HG03558 (cell line): ENCODE measurements around the gene DNM1.

Experiments
- ATAC-seq: cut with Tn5 transposase; IDR thresholded peaks from one replicate; pipeline ENCODE4 v1.9.1; 2021; ENCODE audit warnings: moderate number of reproducible peaks; ENCODE audit not compliant: unreplicated experiment; ENCODE audit errors: extremely low read depth

DNM1 gene

DNA sequence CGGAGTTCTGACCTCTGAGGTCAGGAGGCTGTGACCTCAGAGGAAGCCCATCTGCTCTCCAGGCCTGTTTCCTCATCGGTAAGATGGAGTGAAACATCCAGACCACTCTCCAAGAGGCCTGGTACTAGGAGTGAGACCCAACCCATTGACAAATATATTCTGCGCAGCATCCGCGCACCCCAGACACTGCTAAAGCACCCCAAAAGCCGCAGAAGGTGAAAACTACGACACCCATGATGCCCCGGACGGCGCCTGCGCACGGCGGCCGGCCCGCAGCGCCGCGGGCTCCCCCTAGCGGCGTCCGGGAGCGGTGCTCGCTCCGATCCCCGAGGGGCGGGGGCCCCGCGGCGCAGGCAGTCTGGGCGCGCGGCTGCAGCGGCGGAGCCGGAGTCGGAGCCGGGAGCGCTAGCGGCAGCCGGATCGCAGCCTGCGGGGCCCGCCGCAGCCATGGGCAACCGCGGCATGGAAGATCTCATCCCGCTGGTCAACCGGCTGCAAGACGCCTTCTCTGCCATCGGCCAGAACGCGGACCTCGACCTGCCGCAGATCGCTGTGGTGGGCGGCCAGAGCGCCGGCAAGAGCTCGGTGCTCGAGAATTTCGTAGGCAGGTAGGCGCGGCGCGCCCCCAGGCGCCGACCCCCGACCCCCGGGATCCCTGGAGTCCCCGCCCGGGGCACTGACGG lies at the start of gene DNM1:
Gene DNM1 (plus strand): TSS at position 356 of the 683 bp plus-strand sequence. CDS start 92 bp downstream, at position 448.
- no peak for ATAC-seq

DNA sequence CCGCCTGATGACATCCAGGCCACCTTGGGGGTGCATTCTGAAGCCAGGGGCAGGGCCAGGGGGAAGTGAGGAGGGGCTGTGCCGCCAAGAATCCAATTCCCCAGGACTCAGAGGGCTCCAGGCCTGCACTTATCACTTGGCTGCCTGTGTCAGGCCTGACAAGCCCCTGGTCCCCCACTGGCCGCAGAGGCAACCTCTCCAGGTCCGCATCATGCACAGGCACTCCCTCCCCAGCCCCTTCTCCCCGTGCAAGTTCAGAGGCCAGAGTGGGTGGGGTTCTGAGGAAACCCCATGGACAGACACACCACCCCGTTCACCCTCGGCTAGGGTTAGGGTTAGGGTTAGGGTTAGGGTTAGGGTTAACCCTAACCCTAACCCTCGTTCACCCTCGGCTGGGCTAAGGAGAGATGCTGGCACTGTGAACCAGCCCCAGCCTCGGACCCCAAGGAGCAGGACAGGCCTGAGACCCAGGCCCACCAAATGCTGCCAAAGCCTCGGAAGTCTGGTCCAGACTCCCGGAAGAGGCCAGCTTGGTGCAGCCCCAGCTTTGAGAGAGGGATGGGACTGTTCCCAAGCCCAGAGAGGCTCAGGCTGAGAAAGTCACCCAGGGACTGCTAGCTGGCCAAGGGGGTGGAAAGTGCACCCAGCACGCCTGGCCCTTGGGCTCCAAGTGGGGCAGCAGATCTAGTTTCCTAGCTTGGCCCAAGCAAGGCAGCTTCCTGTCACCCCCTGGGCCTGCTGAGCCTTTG lies 49.1 kb upstream of the DNM1 start:
- ATAC-seq = no peak

DNA sequence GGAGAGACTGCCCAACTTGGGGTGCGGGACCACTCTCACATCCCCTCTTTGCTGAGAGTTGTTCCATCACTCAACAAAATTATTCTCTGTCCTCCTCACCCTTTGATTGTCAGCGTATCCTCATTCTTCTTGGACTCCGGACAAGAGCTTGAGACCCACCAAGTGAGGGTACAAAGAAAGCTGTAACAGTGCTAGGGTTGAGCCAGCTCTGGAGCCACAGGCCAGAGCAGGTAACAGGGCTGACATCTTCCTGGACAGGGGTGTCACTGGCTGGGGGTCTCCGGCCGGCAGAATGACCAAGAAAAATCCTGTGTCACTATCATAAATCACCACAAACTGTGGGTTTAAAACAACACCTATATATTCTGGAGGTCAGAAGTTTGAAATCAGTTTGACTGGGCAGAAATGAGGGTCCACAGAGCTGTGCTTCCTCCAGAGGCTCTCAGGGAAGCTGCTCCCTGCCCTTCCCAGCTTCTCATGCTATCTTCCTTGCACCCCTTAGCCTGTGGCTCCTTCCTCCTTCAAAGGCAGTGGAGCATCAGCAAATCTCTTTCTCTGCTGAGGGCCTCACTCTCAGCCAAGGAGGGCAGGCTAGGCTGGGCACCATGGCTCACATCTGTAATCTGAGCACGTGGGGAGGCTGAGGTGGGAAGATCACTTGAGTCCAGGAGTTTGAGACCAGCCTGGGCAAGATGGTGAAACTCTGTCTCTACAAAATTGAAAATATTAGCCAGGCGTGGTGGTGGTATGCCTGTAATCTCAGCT lies 47.3 kb upstream of the DNM1 start:
- no peak for ATAC-seq

DNA sequence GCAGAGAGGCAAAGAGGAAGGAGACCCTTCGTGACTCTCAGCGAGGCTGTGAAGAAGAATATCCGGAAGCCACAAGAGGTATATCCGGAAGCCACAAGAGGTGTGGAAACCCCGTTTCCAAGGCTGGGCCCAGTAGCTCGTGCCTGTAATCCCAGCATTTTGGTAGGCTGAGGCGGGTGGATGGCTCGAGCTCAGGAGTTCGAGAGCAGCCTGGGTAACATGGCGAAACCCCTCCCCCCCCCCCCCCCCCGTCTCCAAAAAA lies 43.7 kb upstream of the DNM1 start:
- ATAC-seq = no peak

DNA sequence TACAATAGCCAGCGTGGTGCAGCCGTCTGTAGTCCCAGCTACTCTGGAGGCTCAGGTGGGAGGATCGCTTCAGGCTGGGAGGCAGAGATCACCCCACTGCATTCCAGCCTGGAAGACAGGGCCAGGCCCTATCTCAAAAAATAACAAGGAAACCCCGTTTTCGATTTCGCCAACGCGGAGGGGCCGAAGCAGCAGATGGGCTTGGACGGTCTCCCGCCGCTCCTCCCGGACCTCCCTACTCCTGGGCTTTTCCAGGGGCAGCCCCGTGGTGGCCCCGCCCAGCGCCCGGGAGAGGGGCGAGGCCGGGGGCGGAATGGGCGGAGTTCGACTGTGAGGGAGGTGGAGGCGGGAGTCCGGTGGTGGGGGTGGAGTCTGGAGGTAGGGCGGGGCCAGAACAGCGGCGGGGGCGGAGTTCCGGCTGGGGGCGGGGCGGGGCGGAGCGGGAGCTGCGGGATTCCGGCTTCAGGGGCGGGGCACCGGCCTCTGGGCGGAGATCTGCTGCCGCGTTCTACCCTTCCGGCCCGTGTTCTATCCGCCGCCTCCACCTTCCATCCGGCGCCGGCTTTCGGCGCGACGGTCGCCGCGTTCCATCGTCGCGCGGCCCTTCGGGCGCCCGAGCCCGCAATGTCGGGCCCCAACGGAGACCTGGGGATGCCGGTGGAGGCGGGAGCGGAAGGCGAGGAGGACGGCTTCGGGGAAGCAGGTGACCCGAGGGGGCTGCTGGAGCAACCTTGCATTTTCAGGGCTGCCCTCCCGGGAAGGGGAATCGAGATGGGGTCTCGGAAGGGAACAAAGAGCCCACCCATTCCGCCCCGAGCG lies 43.2 kb upstream of the DNM1 start, which contains the start of gene BBLN:
Gene BBLN (plus strand): TSS at position 482 of the 819 bp plus-strand sequence. CDS start 143 bp downstream, at position 625.
- ATAC-seq = no peak

DNA sequence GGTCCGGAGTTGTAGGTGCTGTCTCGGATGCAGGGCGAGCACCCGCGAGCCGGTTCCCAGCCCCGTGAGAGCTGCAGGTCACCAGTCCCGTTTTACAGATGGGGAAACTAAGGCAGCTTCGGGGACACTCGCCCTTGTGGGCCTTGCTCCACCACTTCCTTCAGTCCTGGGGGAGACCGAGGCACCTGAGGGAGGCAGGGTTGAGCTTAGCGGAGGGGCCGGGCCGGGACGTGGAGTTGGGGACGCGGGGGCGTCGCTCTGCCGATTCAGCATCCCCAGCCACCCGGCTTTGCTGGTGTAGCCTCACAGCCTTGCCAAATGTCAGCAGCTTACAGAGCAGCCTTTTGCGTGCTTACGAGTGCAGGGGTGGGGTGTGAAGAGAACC lies 42.6 kb upstream of the DNM1 start:
- no peak for ATAC-seq

DNA sequence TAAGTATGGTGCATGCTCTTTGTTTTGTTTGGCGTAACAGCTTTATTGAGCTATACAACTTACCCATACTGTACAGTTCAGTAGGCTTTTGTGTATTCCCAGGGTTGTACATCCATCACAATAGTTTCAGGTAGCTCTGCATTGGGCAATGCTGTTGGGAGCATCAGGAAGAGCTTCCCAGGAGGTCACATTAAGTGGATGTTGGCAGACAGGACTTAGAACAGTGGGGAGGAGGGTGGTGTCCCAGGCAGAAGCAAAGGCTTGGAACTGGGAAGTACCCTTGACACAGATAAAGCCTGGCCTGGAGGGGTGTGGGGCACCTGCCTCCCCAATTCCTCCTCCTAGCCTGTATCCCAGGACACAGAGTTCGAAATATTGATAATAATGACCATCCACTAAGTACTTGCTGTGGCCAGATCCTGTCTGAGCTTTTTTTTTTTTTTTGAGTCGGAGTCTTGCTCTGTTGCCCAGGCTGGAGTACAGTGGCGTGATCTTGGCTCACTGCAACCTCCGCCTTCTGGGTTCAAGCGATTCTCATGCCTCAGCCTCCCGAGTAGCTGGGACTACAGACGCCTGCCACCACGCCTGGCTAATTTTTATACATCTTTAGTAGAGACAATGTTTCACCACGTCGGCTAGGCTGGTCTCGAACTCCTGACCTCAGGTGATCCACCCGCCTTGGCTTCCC lies 41.8 kb upstream of the DNM1 start:
- ATAC-seq = no peak

DNA sequence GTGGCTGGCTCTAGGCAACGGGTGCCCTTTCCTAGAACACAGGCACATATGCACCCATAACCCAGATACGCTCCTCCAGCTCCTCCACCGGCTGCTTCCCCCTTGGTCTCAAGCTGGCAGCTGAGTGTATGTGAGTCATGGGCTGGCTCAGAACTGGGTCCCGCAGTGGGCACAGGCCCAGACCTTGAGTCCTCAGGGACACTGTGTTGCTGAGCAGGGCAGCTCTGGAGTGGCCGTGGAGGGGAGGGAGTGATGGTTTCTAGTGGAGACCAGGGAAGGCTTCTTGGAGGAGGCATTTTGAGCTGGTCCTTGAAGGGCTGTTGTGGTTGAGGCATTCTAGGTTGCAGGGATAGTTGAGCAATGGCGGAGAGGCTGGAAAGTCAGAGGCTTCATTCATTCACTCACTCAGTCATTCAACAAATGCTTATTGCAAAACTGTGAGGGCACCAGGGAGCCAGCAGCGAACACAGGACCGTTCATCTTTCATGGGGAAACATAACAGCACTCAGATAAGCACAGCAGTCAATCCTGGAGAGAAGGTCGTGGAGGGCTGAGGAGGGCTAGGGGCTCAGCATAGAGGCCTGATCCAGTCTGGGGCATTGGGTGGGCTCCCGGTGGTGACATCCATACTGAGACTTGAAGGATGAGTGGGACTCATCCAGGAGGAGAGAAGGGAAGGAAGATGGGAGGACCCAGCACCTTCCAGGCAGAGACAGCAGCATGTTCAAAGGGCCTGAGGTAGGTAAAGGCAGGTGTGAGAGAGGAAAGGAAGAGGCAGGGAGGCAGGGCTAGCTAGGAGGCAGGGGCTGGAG lies 40.8 kb upstream of the DNM1 start:
- no peak for ATAC-seq

DNA sequence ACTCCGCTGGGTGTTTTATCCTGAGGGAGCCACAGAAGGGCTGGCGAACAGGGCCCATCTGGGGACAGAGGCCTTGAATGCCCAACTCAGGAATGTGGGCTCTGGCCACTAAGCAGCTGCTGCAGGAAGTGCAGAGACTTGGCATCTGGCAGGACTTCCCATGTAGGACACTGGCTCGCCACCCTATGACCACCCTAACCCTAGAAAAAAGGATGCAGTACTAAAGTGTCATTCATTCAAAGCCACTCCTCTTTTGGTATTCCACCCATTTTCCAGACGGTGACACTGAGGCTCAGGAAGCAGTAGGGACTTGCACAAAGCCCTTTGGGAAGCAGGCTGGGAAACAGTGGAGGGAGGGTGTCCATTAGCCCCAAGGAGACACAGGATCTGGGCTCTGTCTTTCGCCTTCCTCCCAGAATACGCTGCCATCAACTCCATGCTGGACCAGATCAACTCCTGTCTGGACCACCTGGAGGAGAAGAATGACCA lies 40.1 kb upstream of the DNM1 start:
- ATAC-seq = no peak

DNA sequence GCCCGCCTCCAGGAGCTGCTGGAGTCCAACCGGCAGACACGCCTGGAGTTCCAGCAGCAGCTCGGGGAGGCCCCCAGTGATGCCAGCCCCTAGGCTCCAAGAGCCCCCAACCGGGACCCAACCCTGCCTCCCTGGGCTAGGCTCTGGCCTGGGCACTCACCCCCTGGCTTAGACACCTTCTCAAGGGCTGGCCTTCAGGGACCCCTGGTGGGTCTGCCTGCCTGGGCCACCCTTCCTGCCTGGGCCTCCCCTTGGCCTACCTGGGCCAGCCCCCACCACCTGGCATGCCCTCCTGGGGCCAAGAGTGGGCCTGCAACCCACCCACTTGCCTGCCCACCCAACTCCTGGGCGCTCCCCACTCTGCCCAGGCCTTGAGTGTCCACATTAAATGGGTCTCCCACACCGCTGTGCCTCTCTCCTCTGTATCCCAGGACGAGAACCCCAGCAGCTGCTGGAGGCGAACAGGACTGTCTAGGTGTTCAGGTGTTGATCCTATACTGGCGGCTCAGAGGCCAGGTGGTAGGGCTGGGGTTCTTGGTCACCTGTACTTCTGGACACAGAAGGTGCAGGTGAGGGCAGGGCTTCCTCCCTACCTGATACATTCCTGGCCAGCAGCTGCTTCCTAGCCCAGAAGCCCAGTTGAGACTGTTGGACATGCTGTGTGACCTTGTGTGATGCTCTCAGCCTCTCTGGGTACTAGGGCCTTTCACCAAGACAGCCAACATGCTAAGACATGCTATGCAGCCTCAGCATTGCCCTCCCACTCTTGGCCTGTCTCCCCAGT lies 39.5 kb upstream of the DNM1 start:
- ATAC-seq = no peak

DNA sequence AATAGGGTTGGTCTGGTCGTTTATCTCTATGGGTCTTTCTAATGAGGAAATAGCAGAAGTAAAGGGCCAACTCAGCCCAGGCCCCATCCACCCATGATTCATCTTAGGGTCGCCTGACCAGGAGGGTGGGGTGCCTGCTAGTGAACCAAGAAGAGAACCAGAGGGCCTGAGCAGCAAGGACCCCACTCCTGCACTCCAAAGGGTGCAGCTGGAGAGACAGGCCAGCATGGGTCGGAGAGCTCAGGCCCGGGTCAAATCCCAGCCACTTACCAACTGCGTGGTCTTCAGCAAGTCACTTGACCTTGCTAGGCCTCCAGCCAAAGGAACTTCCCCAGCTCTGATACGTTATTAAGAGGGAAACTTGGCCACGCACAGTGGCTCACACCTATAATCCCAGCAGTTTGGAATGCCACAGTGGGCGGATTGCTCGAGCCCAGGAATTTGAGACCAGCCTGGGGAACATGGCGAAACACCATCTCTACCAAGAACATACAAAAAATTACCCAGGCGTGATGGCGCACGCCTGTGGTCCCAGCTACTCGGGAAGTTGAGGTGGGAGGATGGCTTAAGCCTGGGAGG lies 38.8 kb upstream of the DNM1 start:
- ATAC-seq = no peak

DNA sequence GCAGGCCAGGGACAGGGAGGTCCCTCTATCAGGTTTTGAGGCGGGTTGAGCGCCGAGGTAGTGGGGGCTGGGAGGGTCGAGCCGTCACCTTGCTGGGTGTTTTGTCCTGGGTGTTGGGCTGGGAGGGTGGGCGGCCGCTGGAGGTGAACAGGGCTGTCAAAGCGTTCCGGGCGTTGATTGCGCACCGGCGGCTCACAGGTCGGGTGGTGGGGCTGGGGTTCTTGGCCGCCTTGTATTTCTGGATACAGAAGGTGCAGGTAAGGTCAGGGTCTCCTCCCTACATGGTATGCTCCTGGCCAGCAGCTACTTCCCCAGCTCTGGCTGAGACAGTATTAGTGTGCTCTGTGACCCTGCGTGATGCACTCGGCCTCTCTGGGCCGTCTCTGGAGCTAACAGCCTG lies 37.0 kb upstream of the DNM1 start:
- ATAC-seq = no peak

DNA sequence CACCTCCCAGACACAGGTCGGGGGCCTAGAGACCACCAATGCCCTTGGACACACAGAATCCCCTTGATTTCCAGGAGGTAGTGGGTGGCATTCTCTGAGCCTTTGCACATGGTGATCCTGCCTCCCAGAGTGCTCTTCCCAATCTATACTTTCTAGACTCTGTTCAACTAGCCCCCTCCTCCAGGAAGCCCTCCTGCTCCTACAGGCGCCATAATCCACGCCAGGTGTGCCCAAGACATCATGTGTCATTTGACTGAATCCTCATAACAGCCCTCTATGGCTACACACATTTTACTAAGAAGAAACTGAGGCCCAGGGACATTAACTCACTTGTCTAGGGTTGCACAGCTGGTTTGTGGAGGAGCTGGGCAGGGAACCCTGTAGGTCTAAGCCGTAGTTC lies 36.0 kb upstream of the DNM1 start:
- ATAC-seq = no peak

DNA sequence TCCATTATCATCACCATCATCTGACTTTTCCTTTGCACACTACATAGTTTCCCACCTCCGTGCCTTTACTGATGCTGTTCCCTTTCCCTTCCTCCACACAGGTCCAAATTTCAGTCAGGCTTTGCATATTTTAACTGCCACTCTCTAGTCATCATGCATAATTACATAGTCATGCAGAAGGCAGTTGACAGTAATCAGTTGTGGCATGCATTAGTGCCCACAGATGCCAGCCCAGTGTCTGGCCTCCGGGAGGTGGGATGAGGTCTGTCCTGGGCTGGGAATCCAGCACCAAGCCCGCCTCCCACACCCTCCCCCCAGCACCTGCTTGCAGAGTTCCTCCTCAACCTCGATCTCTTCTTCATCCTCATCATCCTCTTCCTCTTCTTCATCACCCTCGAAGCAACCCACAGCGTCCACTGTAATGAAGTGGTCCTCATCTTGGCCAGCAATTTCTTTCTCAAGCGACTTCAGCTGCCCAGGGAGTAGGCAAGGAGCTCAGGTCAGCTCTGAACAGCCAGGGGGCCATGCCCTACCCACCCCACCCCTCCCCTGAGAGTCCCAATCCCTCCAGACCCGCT lies 34.4 kb upstream of the DNM1 start:
- ATAC-seq = no peak

DNA sequence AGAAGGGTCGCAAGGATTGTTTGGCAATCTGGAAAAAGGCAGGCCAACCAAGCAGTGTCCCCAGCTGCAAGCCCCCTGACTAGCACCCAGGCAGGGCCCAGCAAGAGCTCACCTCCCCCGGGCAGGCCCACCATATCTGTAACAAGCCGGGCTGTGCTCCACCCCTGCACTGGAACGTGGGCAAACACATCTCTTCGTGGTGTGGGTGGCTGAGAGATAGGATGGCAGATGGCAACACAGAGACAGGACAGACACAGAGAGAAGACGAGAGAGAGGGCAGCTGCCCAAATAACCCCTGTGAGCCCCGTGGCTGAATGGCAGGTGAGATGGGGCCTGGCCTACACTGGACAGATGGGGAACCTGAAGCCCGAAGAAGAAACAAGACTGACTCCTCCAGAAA lies 33.7 kb upstream of the DNM1 start:
- ATAC-seq = no peak

DNA sequence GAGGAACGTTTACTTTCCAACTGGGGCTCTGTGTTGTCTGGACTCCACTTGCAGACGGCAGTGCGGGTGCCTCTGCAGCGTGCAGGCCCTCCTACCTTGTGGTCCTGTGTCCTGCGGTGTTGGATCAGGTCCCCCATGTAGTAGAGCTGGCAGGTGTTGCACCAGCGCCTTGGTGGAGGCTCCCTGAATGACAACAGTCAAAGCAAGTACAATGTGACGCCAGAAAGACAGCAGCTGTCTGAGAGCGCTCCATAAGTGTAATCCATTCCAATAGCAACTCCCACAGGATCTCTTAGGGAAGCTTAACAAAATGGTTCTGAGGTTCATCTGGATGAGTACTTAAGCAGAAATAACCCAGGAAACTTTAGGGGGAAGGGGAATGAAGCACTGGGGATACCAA lies 33.3 kb upstream of the DNM1 start:
- ATAC-seq = no peak

DNA sequence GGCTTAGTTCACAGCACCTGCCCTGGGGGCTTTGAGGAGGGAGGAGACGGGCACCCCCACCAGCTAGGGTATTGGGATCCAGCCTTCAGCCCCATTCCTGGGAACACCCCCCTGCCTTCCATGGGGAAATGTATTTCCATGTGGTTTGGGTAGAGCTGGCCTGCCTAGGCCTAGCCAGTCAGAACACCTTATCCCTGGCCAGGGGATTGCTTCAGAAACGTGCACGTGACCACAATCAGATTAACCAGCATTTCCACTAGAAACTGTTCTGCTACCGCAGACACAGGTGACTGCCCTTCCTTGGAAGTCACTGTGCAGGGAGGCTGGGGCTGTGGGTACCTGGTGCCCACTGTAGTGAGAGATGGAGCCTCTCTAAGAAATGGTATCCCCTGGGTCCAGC lies 29.1 kb upstream of the DNM1 start:
- ATAC-seq = no peak
